Measurements from ENCODE around the gene TBCK. TPM values are rescaled to one million over a fixed set of nuclear protein-coding genes. Genes with fewer than 3 reads are reported as not detected.

The TBCK gene
- total and polyA plus RNA-seq, 2 experiments from 2014 or later: 13.9 to 28.9 TPM

- H2AFZ ChIP-seq: no peak overlapping the region
- Mint-ChIP-seq H3K4me1 (0 out of 3 replicates have a peak, but pooled peaks cover 2% of the 10 kb centered on the region), H3K36me3 (ENCODE audit: low read depth) (peaks cover 53% of the 10 kb centered on the region), H3K27me3 (ENCODE audit: insufficient read depth, low read depth, poor library complexity) (peaks cover 3% of the 10 kb centered on the region), H3K4me3 (no peak overlapping the region), H3K9me3 (peaks cover 39% of the 10 kb centered on the region), H3K27ac (no peak overlapping the region)
- TF ChIP-seq, protein P1, sequence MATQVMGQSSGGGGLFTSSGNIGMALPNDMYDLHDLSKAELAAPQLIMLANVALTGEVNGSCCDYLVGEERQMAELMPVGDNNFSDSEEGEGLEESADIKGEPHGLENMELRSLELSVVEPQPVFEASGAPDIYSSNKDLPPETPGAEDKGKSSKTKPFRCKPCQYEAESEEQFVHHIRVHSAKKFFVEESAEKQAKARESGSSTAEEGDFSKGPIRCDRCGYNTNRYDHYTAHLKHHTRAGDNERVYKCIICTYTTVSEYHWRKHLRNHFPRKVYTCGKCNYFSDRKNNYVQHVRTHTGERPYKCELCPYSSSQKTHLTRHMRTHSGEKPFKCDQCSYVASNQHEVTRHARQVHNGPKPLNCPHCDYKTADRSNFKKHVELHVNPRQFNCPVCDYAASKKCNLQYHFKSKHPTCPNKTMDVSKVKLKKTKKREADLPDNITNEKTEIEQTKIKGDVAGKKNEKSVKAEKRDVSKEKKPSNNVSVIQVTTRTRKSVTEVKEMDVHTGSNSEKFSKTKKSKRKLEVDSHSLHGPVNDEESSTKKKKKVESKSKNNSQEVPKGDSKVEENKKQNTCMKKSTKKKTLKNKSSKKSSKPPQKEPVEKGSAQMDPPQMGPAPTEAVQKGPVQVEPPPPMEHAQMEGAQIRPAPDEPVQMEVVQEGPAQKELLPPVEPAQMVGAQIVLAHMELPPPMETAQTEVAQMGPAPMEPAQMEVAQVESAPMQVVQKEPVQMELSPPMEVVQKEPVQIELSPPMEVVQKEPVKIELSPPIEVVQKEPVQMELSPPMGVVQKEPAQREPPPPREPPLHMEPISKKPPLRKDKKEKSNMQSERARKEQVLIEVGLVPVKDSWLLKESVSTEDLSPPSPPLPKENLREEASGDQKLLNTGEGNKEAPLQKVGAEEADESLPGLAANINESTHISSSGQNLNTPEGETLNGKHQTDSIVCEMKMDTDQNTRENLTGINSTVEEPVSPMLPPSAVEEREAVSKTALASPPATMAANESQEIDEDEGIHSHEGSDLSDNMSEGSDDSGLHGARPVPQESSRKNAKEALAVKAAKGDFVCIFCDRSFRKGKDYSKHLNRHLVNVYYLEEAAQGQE (IDR thresholded peaks at IDR 0.05; ENCODE audit: unreplicated experiment): no peak
- no peak for TF ChIP-seq JUNB (IDR thresholded peaks at IDR 0.05; ENCODE audit: unreplicated experiment)
- no peak for TF ChIP-seq EZH2phosphoT487 (IDR thresholded peaks at IDR 0.05; ENCODE audit: unreplicated experiment)
- TF ChIP-seq STAT1 (IDR thresholded peaks at IDR 0.05; ENCODE audit: unreplicated experiment): no peak
- TF ChIP-seq EZH2 (IDR thresholded peaks at IDR 0.05; ENCODE audit: low read depth, unreplicated experiment): no peak
- TF ChIP-seq CTCF (conservative IDR thresholded peaks at IDR 0.05; ENCODE audit: low read depth in 2 of 2): no peak
- no peak for TF ChIP-seq ZNF462 (CRISPR knock-in tag; IDR thresholded peaks at IDR 0.05)
- no peak for TF ChIP-seq POLR2AphosphoS5 (IDR thresholded peaks at IDR 0.05; ENCODE audit: low read depth)
- TF ChIP-seq ZNF114 (CRISPR knock-in tag; IDR thresholded peaks at IDR 0.05): no peak
- no peak for TF ChIP-seq CREB1 (CRISPR knock-in tag; IDR thresholded peaks at IDR 0.05; ENCODE audit: low read depth)
- no peak for TF ChIP-seq ZNF331 (CRISPR knock-in tag; IDR thresholded peaks at IDR 0.05; ENCODE audit: low read depth)
- TF ChIP-seq NANOG (IDR thresholded peaks at IDR 0.05; ENCODE audit: borderline replicate concordance): no peak
- TF ChIP-seq, protein P2, sequence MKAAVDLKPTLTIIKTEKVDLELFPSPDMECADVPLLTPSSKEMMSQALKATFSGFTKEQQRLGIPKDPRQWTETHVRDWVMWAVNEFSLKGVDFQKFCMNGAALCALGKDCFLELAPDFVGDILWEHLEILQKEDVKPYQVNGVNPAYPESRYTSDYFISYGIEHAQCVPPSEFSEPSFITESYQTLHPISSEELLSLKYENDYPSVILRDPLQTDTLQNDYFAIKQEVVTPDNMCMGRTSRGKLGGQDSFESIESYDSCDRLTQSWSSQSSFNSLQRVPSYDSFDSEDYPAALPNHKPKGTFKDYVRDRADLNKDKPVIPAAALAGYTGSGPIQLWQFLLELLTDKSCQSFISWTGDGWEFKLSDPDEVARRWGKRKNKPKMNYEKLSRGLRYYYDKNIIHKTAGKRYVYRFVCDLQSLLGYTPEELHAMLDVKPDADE (IDR thresholded peaks at IDR 0.05): no peak
- no peaks in the 10 kb centered on the region for H4K20me1 ChIP-seq (replicated peaks; ENCODE audit: insufficient read depth)
- no peak for ATAC-seq
- no peak overlapping the region for H3K27ac ChIP-seq (ENCODE audit: low read depth)
- no peaks in the 10 kb centered on the region for H3K27me3 ChIP-seq (ENCODE audit: insufficient read depth)
- no peak overlapping the region for H3K4me3 ChIP-seq
- no peak overlapping the region for H3K4me2 ChIP-seq
- H3K36me3 ChIP-seq (ENCODE audit: insufficient read depth): no peaks in the 10 kb centered on the region
- H3K9me2 ChIP-seq (ENCODE audit: insufficient read depth): peaks cover 7% of the 10 kb centered on the region; the same call in 1 of the 2 replicates
- no peaks in the 10 kb centered on the region for H3F3A ChIP-seq (replicated peaks; ENCODE audit: low read depth)
- no peaks in the 10 kb centered on the region for H3K4me1 ChIP-seq (ENCODE audit: insufficient read depth)
- DNase-seq (ENCODE audit: low spot score): no peak
- H3K79me2 ChIP-seq (replicated peaks; ENCODE audit: insufficient read depth): no peaks in the 10 kb centered on the region
These were observed 235.6 kb downstream of the TBCK start for GRCh38 chr4:106080376-106080775.

All from GM23338 (cell line).